ENCODE results near the gene LRP1B.

The LRP1B gene

DNA sequence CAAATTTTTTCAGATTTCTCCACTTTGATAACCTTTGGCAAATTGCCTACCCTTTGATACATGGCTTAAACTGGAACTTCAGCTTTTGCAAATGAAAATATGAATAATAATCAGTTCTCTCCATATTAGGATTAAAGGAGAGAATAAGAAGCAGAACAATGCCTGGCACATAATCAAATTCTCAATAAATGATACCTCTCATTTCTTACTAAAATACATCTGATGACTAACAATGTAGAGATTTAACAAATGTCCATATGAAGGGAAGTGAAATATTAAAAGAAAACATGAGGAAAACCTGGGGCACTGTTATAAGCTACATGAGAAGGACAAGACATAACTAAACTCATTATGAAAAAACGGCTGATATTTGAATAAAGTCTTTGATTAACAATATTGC lies 1103.6 kb downstream of the LRP1B start:
- Histone ChIP-seq H3K4me2 (ENCODE audit: low read length) (no peak overlapping the region), H2AFZ (ENCODE audit: low read length) (no peak overlapping the region), H3K9me3 (ENCODE audit: low read length) (no peaks in the 10 kb centered on the region), H3K4me1 (ENCODE audit: insufficient read depth, low read length, severe bottlenecking) (no peaks in the 10 kb centered on the region), H3F3A (ENCODE audit: insufficient read depth, low read length) (no peaks in the 10 kb centered on the region), H3K9me2 (ENCODE audit: low read depth, low read length) (no peaks in the 10 kb centered on the region), H4K20me1 (ENCODE audit: insufficient read depth, low read length) (no peaks in the 10 kb centered on the region), H3K79me2 (ENCODE audit: insufficient read depth, low read length) (no peaks in the 10 kb centered on the region), H3K27ac (ENCODE audit: low read depth, low read length, poor library complexity, severe bottlenecking) (no peak overlapping the region), H3K36me3 (ENCODE audit: insufficient read depth, low read length) (no peaks in the 10 kb centered on the region), H3K9ac (ENCODE audit: low read length) (no peak overlapping the region), H3K27me3 (ENCODE audit: insufficient read depth, low read length) (no peaks in the 10 kb centered on the region), H3K4me3 (ENCODE audit: low read depth, low read length, poor library complexity, severe bottlenecking) (no peak overlapping the region)
- no peak for TF ChIP-seq EZH2 (IDR thresholded peaks at IDR 0.05; ENCODE audit: borderline replicate concordance, low read length)
- TF ChIP-seq CTCF (IDR thresholded peaks at IDR 0.05; ENCODE audit: low read length), result no peak

DNA sequence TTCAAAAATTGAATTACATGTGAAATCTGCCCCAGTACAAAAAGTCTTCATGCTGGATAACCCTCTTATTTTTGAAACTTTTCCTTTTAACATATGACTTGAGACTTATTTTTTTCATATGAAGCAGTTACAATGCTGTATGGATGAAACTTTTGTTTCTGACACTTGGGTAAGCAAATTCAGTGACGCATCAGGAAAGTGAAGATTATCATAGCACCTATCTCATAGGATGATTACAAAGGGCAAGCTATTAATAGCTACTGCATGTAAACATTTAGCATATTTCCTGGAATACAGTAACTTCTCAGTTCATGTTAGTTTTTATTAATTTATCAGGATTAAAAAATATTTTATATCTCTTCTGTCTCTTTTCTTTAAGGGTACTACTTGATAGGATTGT lies 1109.2 kb downstream of the LRP1B start:
- no peak overlapping the region for H2AFZ ChIP-seq (ENCODE audit: low read length)
- H3K4me3 ChIP-seq (ENCODE audit: low read depth, low read length, poor library complexity, severe bottlenecking), result no peak overlapping the region
- H3K9ac ChIP-seq (ENCODE audit: low read length), result no peak overlapping the region
- no peaks in the 10 kb centered on the region for H3F3A ChIP-seq (ENCODE audit: insufficient read depth, low read length)
- TF ChIP-seq CTCF (IDR thresholded peaks at IDR 0.05; ENCODE audit: low read length) (no peak), EZH2 (IDR thresholded peaks at IDR 0.05; ENCODE audit: borderline replicate concordance, low read length) (no peak)
- no peaks in the 10 kb centered on the region for H3K4me1 ChIP-seq (ENCODE audit: insufficient read depth, low read length, severe bottlenecking)
- H3K9me3 ChIP-seq (ENCODE audit: low read length), result no peaks in the 10 kb centered on the region
- H3K79me2 ChIP-seq (ENCODE audit: insufficient read depth, low read length), result no peaks in the 10 kb centered on the region
- H3K9me2 ChIP-seq (ENCODE audit: low read depth, low read length), result no peaks in the 10 kb centered on the region
- no peaks in the 10 kb centered on the region for H3K27me3 ChIP-seq (ENCODE audit: insufficient read depth, low read length)
- no peak overlapping the region for H3K4me2 ChIP-seq (ENCODE audit: low read length)
- no peak overlapping the region for H3K27ac ChIP-seq (ENCODE audit: low read depth, low read length, poor library complexity, severe bottlenecking)
- no peaks in the 10 kb centered on the region for H4K20me1 ChIP-seq (ENCODE audit: insufficient read depth, low read length)
- H3K36me3 ChIP-seq (ENCODE audit: insufficient read depth, low read length), result no peaks in the 10 kb centered on the region

GRCh38 chr2:141021109-141021508 lies 1109.7 kb downstream of the LRP1B start:
- H3K36me3 ChIP-seq (ENCODE audit: insufficient read depth, low read length), result no peaks in the 10 kb centered on the region
- H3K27me3 ChIP-seq (ENCODE audit: insufficient read depth, low read length), result no peaks in the 10 kb centered on the region
- H3K9me3 ChIP-seq (ENCODE audit: low read length), result no peaks in the 10 kb centered on the region
- no peak overlapping the region for H3K27ac ChIP-seq (ENCODE audit: low read depth, low read length, poor library complexity, severe bottlenecking)
- H2AFZ ChIP-seq (ENCODE audit: low read length), result no peak overlapping the region
- H3K4me1 ChIP-seq (ENCODE audit: insufficient read depth, low read length, severe bottlenecking), result no peaks in the 10 kb centered on the region
- no peaks in the 10 kb centered on the region for H3F3A ChIP-seq (ENCODE audit: insufficient read depth, low read length)
- no peaks in the 10 kb centered on the region for H3K79me2 ChIP-seq (ENCODE audit: insufficient read depth, low read length)
- H4K20me1 ChIP-seq (ENCODE audit: insufficient read depth, low read length), result no peaks in the 10 kb centered on the region
- H3K4me2 ChIP-seq (ENCODE audit: low read length), result no peak overlapping the region
- H3K4me3 ChIP-seq (ENCODE audit: low read depth, low read length, poor library complexity, severe bottlenecking), result no peak overlapping the region
- no peaks in the 10 kb centered on the region for H3K9me2 ChIP-seq (ENCODE audit: low read depth, low read length)
- no peak overlapping the region for H3K9ac ChIP-seq (ENCODE audit: low read length)
- TF ChIP-seq EZH2 (IDR thresholded peaks at IDR 0.05; ENCODE audit: borderline replicate concordance, low read length), result no peak
- TF ChIP-seq CTCF (IDR thresholded peaks at IDR 0.05; ENCODE audit: low read length), result no peak
